GM23338 (cell line): ENCODE measurements around the gene DNAH17. TPM values are rescaled to one million over a fixed set of nuclear protein-coding genes. Genes with fewer than 3 reads are reported as not detected.

Experiments used
- ATAC-seq: fragments of 200-7000 bp; cut with Tn5 transposase; 3 replicates; pipeline ENCODE4 v1.9.1; 2020
- DNase-seq: peaks from one replicate; pipeline ENCODE4 v3.0.0-alpha.2; 2015; ENCODE audit warnings: low spot score
- H2AFZ ChIP-seq: fragments of 200-600 bp; sonication (generic); 2 replicates; pipeline ENCODE4 v1.8.0; 2016; ENCODE audit warnings: antibody characterized with exemption, mild to moderate bottlenecking, moderate library complexity
- H3F3A ChIP-seq: fragments of 200-600 bp; sonication (generic); replicated peaks from 2 replicates; pipeline ENCODE4 v1.8.0; 2017; ENCODE audit warnings: antibody characterized with exemption, mixed run types, low read depth
- H3K27ac ChIP-seq: fragments of 200-600 bp; sonication (generic); 2 replicates; pipeline ENCODE4 v1.6.1; 2016; ENCODE audit warnings: low read depth
- H3K27me3 ChIP-seq: fragments of 200-600 bp; sonication (generic); 2 replicates; pipeline ENCODE4 v1.8.0; 2016; ENCODE audit warnings: mild to moderate bottlenecking, mixed run types, moderate library complexity; ENCODE audit not compliant: insufficient read depth
- H3K36me3 ChIP-seq: fragments of 200-600 bp; sonication (generic); 2 replicates; pipeline ENCODE4 v1.8.0; 2016; ENCODE audit warnings: mild to moderate bottlenecking; ENCODE audit not compliant: insufficient read depth
- H3K4me1 ChIP-seq: fragments of 200-600 bp; sonication (generic); 2 replicates; pipeline ENCODE4 v1.8.0; 2016; ENCODE audit warnings: mild to moderate bottlenecking, moderate library complexity; ENCODE audit not compliant: insufficient read depth
- H3K4me2 ChIP-seq: fragments of 200-600 bp; sonication (generic); 2 replicates; pipeline ENCODE4 v1.7.1; 2017; ENCODE audit warnings: mixed run types
- H3K4me3 ChIP-seq: fragments of 200-600 bp; sonication (generic); 2 replicates; pipeline ENCODE4 v1.6.1; 2016; ENCODE audit warnings: mixed run types
- H3K79me2 ChIP-seq: fragments of 200-600 bp; sonication (generic); replicated peaks from 2 replicates; pipeline ENCODE4 v1.8.0; 2017; ENCODE audit warnings: mild to moderate bottlenecking; ENCODE audit not compliant: insufficient read depth
- H3K9me2 ChIP-seq: fragments of 200-600 bp; sonication (generic); 2 replicates; pipeline ENCODE4 v1.8.0; 2017; ENCODE audit not compliant: insufficient read depth
- H4K20me1 ChIP-seq: fragments of 200-600 bp; sonication (generic); replicated peaks from 2 replicates; pipeline ENCODE4 v1.8.0; 2017; ENCODE audit warnings: mild to moderate bottlenecking; ENCODE audit not compliant: insufficient read depth
- H3K27ac Mint-ChIP-seq: 2 replicates; pipeline ENCODE4 v1.8.0; 2020; ENCODE audit warnings: inconsistent platforms, mild to moderate bottlenecking, moderate library complexity, mixed read lengths
- H3K27me3 Mint-ChIP-seq: 3 replicates; pipeline ENCODE4 v1.8.0; 2022; ENCODE audit warnings: low read depth, mild to moderate bottlenecking, moderate library complexity, mixed read lengths, inconsistent platforms; ENCODE audit not compliant: insufficient read depth, poor library complexity
- H3K36me3 Mint-ChIP-seq: 3 replicates; pipeline ENCODE4 v1.8.0; 2021; ENCODE audit warnings: low read depth, mild to moderate bottlenecking, inconsistent platforms, moderate library complexity, mixed read lengths
- H3K4me1 Mint-ChIP-seq: 3 replicates; pipeline ENCODE4 v1.8.0; 2020; ENCODE audit warnings: mild to moderate bottlenecking, inconsistent platforms, mixed read lengths
- H3K4me3 Mint-ChIP-seq: 3 replicates; pipeline ENCODE4 v1.8.0; 2021; ENCODE audit warnings: moderate library complexity, mild to moderate bottlenecking, inconsistent platforms, mixed read lengths
- H3K9me3 Mint-ChIP-seq: 3 replicates; pipeline ENCODE4 v1.8.0; 2020; ENCODE audit warnings: moderate library complexity, mild to moderate bottlenecking, inconsistent platforms, mixed read lengths
- CREB1 ChIP-seq: fragments of 250-450 bp; sonication (Bioruptor Pico); IDR thresholded peaks from 2 replicates; pipeline ENCODE4 v1.5.0; 2020; ENCODE audit warnings: low read depth, mild to moderate bottlenecking, moderate library complexity
- CTCF ChIP-seq, 2 experiments: fragments of 200-600 bp in 1 of 2; sonication (generic) in 1 of 2; conservative IDR thresholded peaks; 2 replicates each; pipeline versions ENCODE4 v1.5.1 to v1.6.1; 2016 to 2017; ENCODE audit warnings: antibody characterized with exemption in 2 of 2, low read depth in 2 of 2, mild to moderate bottlenecking in 2 of 2, moderate library complexity in 1 of 2
- ETS1 ChIP-seq: IDR thresholded peaks from 2 replicates; pipeline ENCODE4 v1.6.1; 2016; ENCODE audit warnings: antibody characterized with exemption
- EZH2 ChIP-seq: fragments of 200-600 bp; sonication (generic); IDR thresholded peaks from one replicate; pipeline ENCODE4 v1.8.0; 2017; ENCODE audit warnings: antibody characterized with exemption, mild to moderate bottlenecking, low read depth; ENCODE audit not compliant: unreplicated experiment
- POLR2AphosphoS5 ChIP-seq: IDR thresholded peaks from 2 replicates; pipeline ENCODE4 v1.6.1; 2016; ENCODE audit warnings: antibody characterized with exemption, low read depth
- REST ChIP-seq: IDR thresholded peaks from one replicate; pipeline ENCODE4 v1.6.1; 2018; ENCODE audit warnings: antibody characterized with exemption; ENCODE audit not compliant: unreplicated experiment
- STAT1 ChIP-seq: IDR thresholded peaks from one replicate; pipeline ENCODE4 v1.6.1; 2016; ENCODE audit warnings: antibody characterized with exemption; ENCODE audit not compliant: unreplicated experiment
- ZNF462 ChIP-seq: fragments of 250-450 bp; sonication (Bioruptor Pico); IDR thresholded peaks from 2 replicates; pipeline ENCODE4 v1.5.0; 2020; ENCODE audit warnings: mild to moderate bottlenecking, moderate library complexity
- polyA plus RNA-seq: library from polyadenylated mRNA; unstranded; fragments of >200 nt; fragmentation: Nextera tagmentation; extraction: Ambion mirVana; gene quantifications from 2 replicates; pipeline ENCODE4 v1.2.1, GENCODE V29; 2016
- total RNA-seq: library from RNA; depleted of rRNA; stranded (reverse); fragments of >200 nt; shearing (Covaris generic); gene quantifications from 2 replicates; pipeline ENCODE4 v1.2.3, GENCODE V29; 2014

Gene DNAH17
- total and polyA plus RNA-seq, 2 experiments from 2014 or later, result 0.59 to 2.0 TPM

GRCh38 chr17:78618264-78619066, 41.3 kb upstream of the DNAH17 start:
- ATAC-seq, result no peak
- no peak overlapping the region for H3K27ac Mint-ChIP-seq

More at GRCh38 chr17:78618264-78619066, 41.3 kb upstream of the DNAH17 start:
- Histone ChIP-seq H3K27ac (no peak overlapping the region), H2AFZ (no peak overlapping the region), H3K4me3 (no peak overlapping the region), H3K79me2 (no peaks in the 10 kb centered on the region), H3K4me1 (no peaks in the 10 kb centered on the region), H3K27me3 (no peaks in the 10 kb centered on the region), H3K9me2 (no peaks in the 10 kb centered on the region), H3K36me3 (no peaks in the 10 kb centered on the region), H4K20me1 (no peaks in the 10 kb centered on the region), H3F3A (no peaks in the 10 kb centered on the region), H3K4me2 (no peak overlapping the region)
- TF ChIP-seq ZNF462, result no peak
- no peak for TF ChIP-seq REST
- no peak for TF ChIP-seq CREB1 (CRISPR knock-in tag)
- no peak for TF ChIP-seq ETS1
- TF ChIP-seq STAT1, result no peak
- no peak for TF ChIP-seq POLR2AphosphoS5
- no peak for TF ChIP-seq EZH2
- TF ChIP-seq CTCF (conservative IDR thresholded peaks at IDR 0.05; ENCODE audit: low read depth in 2 of 2), result no peak
- Mint-ChIP-seq H3K27me3 (peaks cover 5% of the 10 kb centered on the region), H3K9me3 (peaks cover 3% of the 10 kb centered on the region; the same call in 1 of the 3 replicates), H3K4me1 (peaks cover under 1% of the 10 kb centered on the region; the same call in 2 of the 3 replicates), H3K36me3 (0 out of 3 replicates have a peak, but pooled peaks cover 2% of the 10 kb centered on the region), H3K4me3 (no peak overlapping the region)
- DNase-seq, result no peak
